NCI-H446 (cell line): Measurements from ENCODE around the gene NPM1.

Experiments
- DNase-seq, 2 experiments: peaks; one replicate each; lab custom pipeline; 2025; lab: John Stamatoyannopoulos, UW

NPM1 gene

DNA sequence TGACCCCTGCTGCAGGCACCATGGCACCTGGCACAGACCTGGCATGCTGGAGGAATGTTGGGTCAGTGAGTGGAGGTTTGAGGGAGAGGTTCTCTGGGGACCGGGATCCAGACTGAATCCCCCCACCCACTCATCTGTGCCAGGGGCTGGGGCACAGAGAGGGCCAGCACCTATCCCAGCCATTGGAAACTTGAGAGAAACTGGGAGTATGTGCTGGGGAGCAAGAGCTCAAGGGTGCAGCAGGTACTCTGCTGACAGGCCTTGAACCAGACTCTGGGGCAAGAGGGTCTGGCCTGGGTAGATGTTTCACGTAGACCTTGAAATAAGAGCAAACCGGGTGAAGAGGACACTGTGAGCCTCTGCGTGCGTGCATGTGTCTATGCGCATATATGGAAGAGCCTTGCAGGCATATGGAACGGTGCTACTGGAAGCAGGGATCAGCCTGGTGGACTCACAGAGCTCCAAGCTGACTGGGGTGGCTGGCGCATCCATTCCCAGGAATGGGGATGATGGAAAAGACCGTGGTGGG is 40.6 kb downstream of the NPM1 start:
- DNase-seq = no peak

DNA sequence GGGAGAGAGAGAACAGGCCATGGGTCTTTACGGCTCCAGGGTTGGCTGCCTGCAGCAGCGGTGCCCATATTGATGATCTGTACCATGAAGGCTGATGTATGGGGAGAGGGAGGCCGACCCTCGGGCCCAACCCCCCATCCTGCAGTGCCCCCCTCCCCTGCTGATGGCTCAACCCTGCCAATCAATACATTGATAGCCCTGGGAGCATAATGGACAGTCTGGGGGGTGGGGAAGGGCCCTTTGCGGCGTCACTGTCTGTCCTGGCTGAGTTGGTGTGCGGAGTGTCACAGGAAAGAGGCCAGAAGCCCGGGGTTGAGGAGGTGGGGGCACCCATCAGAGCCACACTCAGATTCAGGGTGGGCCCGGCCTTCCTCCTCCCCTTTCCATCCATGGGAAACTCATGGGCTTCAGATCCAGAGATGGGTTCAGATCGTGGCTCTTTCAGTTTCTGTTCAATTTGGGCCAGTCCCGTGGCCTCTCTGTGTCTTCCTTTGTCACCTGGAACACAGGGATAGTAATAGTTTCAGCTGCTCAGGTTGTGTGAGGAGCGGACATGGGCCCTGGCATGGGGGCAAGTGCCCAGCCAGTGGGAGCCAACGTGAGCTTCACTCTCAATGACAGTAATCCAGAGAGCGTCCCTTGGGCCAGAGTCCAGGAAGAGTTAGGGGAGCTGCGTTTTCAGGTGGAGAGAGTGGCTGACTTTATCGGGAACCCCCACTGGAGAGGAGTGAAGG is 41.3 kb downstream of the NPM1 start:
- DNase-seq = no peak

GRCh38 chr5:171429543-171429910 is 41.9 kb downstream of the NPM1 start:
- DNase-seq = no peak

DNA sequence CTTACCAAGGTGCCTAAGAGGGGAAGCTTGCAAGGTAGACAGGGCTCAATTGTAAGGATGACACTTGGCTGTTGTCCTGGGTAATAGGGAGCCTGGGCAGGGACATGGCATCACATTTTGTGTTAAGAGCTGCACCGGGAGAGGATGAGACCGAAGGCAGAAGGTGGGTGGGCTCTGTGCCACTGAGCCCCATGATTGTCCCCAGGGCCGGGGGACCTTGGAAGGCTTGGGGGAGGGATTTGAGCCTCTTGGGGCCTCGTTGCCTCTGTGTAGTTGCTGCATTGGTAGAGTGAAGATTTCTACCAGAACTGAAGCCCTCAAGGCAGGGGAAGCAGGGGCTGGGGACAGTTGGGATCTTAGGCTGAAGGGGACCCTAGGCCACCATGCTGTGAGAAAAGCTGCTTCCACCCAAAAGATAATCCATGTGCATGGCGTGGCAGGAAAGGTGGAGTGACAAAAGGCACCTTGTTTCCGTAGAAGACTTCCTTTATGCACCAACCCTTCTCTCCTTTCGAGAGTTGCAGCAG is 43.7 kb downstream of the NPM1 start:
- no peak for DNase-seq

GRCh38 chr5:171432076-171432475 is 44.4 kb downstream of the NPM1 start:
- no peak for DNase-seq

DNA sequence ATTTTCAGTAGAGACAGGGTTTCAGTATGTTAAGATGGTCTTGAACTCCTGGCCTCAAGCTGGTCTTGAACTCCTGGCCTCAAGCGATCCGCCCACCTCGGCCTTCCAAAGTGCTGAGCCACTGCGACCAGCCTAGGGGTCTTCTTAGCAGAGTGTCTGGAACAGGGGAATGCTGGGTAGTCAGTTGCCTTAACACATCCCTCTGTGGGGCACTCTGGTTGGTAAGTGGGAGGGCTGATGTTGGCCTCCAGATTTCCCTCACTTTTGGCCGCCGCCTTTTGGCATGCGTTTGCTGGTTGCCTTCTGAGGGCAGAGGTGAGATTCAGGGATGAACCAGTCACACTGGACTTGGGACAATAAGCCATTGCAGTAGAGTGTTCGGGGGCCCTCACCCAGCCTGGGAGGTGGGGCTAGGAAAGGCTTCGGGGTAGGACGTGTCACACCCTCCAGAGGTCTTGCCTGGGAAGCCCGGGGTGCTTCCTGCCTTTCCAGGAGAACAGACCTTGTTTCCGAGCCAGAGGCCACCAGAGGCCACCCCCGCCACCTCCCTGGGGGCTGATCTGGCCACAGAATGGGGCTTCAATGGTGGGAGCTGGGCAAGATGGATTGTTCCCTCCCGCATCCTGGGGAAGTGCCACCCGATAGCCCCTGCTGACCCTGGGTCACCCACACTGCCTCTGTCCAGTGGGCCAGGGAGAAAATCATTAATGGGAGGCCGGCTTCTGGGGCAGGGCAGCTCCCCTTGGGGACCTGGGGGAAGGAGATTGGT is 45.1 kb downstream of the NPM1 start:
- DNase-seq = no peak

DNA sequence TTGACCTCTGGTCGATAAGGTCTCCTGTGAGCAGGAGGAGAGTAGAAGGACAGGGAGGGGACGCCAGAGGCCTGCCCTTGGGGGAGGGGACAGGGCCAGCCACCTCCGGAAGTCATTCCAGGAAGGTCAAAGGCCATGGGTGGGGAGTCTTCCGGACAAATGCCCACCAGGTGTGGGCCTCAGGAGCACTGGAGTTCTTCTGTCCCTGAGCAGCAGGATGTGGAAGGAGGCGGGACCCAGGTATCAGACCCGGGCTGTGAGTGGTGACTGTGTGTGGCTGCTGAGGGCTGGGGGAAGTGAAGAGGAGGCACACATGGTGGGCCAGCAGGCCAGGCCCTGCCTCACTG is 45.7 kb downstream of the NPM1 start:
- no peak for DNase-seq

DNA sequence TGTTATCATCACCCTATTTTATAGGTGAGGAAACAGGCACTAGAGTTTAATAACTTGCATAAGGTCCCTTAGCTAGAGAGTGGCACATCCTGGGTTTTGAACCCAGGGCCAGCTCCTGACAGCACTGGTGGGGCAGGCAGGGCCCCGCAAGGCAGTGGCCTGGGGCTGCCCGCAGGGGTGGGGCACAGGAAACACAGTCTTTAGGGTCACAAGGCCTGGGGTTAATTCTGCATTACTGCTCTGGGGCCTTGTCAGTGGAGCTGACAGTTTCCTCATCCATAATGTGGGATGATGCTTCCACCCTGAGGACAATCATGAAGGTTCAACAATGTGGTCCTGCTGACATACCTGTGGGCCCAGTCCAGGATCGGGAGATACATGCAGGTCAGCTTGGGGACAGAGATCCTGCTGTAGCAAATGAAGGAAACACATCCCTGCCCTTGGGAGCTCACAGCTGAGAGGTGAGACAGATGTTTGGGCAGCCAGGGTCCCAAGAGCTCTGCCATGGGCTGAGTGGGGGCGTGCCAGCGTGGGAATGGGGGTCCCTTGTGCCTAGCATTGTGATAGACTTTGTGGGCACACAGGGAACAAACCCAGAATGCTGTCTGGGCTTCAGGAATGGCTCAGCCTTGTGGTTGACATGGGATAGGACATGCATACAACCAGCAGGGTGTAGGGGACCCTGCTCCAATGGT is 46.5 kb downstream of the NPM1 start:
- no peak for DNase-seq

DNA sequence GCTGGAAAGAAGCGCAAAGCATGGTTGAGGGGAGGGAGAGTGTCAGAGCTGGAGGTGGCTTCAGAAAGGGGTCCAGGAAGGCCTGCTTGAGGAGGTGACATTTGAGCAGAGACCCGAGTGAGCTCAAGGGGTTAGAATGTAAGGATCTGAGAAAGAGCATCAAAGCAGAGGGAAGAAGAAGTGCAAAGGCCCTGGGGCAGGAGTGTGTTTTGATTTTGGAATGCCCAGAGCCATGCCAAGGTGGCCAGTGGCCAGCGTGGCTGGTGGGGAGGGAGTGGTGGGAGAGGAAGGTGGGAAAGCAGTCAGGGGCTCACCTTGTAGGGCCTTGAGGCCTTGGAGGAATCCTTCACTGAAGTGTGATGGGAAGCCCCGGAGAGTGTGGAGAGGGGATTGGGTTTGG is 47.2 kb downstream of the NPM1 start:
- no peak for DNase-seq

DNA sequence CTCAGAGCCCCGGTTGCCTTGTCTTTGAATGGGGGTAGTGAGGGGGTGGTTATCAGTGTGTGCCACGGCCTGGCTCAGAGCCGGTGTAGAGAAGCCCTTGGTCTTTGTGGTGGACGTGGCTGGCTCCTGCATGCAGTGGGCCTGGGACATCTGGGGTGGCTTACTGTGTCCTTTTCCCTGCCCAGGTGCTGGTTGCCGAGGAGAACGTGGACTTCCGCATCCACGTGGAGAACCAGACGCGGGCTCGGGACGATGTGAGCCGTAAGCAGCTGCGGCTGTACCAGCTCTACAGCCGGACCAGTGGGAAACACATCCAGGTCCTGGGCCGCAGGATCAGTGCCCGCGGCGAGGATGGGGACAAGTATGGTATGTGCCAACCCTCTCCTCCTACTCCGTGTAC is 48.3 kb downstream of the NPM1 start:
- DNase-seq = no peak

DNA sequence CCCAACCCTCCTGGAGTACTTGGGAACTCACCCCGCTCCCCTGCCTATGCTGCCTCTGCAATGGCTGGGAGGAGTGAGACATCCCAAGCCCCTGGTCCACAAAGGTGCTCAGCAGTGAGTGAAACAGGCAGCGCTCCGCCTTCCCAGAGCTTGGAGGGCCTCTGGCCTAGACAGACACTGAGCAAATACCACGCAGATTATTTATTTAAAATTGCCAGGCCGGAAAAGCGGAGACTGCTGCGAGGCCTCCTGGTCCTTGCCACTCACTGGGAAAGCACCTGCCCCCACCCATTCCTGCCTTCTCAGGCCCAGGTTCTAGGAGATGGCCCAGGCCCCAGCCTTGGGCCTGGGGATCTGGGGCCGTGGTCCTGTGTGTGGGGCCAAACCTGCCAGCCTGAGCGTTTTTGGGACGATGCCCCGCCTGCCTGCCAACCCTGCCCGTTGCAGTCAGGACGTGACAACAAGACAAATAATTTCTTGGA is 49.2 kb downstream of the NPM1 start:
- no peak for DNase-seq

GRCh38 chr5:171437286-171437821 is 49.7 kb downstream of the NPM1 start:
- DNase-seq = no peak

GRCh38 chr5:171438738-171439137 is 51.1 kb downstream of the NPM1 start:
- DNase-seq = no peak

DNA sequence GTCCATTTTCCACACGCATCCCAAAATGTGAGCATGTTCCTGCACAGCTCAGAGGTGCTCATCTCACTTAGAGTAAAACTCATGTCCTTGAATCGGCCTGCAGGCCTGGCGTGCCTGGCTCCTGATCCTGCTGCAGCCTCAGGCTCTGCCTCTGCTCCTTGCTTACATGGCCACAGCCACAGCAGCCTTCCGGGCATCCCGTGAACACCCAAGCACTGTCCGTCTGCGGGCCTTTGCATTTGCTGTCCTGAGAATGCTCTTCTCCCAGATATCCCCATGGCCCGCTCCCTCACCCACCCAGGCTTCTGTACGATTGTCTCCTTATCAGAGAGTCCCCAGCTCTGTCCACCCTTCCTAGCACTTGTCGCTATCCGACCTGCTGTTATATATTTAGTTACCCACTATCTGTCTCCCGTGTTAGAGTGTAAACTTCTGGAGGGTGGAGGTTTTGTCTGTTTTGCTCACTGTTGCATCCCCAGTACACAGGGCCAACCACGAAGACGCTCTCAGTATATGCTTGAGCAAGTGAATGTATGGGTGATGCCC is 53.7 kb downstream of the NPM1 start:
- no peak for DNase-seq

DNA sequence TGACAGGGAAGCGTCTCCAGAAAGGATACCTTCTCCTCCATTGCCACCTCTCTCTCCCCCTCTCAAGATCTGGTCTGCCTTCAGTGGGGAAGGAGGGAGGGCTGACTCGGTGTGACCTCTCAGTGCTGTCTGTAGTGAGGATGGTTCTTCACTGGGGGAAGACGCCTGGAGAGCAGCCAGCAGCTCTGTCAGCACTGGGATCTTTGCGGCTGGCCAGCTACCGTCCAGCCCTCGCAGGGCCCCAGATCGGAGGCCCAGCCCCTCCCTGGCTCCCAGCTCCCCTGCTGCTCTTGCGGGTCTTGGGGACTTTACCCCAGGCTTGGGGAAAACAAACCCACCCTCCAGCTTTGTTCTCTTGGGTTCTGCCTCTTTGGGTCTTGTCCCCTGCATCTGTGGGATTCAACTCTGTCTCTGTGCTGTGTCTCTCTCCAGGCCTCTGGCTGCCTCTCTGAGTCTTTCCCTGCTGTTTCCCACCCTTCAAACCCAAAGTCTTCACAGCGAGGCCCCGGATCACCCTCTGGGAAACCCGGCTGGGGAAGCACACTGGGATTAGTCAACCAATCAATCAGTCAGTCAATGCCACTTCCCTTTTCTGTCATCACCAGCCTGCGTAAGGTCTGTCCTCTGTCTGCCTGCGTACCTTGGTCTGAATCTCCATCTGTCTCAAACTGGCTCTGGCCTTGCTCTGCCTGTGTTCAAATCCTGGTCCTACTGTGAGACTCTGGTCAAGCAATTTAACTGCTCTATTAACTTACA is 54.8 kb downstream of the NPM1 start:
- DNase-seq = no peak

- no peak for DNase-seq
Observed at GRCh38 chr5:171444582-171444981, 56.9 kb downstream of the NPM1 start.

- no peak for DNase-seq
Observed at GRCh38 chr5:171445644-171446516, 58.2 kb downstream of the NPM1 start.

- no peak for DNase-seq
Observed at GRCh38 chr5:171447226-171447625, 59.6 kb downstream of the NPM1 start.

DNA sequence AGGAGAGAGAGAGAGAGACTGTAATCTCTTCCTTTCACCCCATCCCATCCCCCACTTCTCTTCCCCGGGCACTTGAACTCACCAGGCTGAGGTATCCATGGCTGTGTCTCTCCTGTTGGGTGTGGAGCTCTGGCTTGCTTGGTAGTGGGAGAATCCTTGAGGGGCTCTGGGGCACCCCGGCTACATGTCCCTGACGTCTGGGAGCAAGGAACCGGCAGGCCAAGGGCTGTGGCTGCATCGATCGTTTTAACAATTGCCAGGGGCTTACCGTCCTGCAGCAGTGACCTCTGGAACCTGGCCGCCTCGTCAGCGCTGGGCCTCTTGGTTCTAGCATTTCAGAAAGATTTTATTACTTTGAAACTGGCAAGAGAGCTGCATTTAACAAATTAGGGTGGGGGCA is 61.8 kb downstream of the NPM1 start:
- DNase-seq = no peak
